Fibroblast of villous mesenchyme (primary cell): Measurements from ENCODE around the gene BMPER. TPM values are rescaled to one million over a fixed set of nuclear protein-coding genes. Genes with fewer than 3 reads are reported as not detected.

Experiments used
- DNase-seq: peaks from one replicate; pipeline ENCODE4 v3.0.0-alpha.2; 2010; ENCODE audit warnings: low read depth
- H3K4me3 ChIP-seq: 2 replicates; pipeline ENCODE4 v1.5.1; 2011; ENCODE audit warnings: low read depth, mild to moderate bottlenecking, low read length
- total RNA-seq: library from RNA; depleted of rRNA; stranded (reverse); fragments of >200 nt; gene quantifications from 2 replicates; pipeline ENCODE4 v1.2.3, GENCODE V29; 2012
- TF ChIP-seq, protein P1 (sequence below): IDR thresholded peaks from 2 replicates; pipeline ENCODE4 v1.5.1; 2012; ENCODE audit warnings: low read depth, mild to moderate bottlenecking, low read length; ENCODE audit not compliant: insufficient read depth

Gene BMPER
- total RNA-seq, 1 donor, result 7.8 TPM

DNA sequence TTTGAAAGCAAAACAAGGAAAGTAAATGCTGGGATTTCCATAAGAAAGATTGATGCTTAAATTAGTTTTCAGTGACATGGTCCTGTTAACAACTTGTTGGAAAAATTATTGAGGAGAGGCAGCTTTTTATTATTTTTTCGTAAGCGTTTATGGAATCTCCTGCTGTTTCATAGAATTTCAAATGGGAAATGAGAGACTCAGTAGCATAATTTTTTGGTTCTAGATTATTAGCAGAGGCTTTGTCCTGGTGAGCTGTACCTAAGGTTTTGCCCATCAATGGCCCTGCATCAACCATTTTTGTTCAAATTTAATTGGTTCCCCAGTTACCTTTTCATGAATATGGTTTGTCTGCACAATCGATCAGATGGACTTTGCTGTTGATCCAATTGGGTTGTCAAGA is 205.7 kb downstream of the BMPER start:
- TF ChIP-seq, protein P1, sequence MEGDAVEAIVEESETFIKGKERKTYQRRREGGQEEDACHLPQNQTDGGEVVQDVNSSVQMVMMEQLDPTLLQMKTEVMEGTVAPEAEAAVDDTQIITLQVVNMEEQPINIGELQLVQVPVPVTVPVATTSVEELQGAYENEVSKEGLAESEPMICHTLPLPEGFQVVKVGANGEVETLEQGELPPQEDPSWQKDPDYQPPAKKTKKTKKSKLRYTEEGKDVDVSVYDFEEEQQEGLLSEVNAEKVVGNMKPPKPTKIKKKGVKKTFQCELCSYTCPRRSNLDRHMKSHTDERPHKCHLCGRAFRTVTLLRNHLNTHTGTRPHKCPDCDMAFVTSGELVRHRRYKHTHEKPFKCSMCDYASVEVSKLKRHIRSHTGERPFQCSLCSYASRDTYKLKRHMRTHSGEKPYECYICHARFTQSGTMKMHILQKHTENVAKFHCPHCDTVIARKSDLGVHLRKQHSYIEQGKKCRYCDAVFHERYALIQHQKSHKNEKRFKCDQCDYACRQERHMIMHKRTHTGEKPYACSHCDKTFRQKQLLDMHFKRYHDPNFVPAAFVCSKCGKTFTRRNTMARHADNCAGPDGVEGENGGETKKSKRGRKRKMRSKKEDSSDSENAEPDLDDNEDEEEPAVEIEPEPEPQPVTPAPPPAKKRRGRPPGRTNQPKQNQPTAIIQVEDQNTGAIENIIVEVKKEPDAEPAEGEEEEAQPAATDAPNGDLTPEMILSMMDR, result no peak
- DNase-seq, result no peak
- no peak overlapping the region for H3K4me3 ChIP-seq

DNA sequence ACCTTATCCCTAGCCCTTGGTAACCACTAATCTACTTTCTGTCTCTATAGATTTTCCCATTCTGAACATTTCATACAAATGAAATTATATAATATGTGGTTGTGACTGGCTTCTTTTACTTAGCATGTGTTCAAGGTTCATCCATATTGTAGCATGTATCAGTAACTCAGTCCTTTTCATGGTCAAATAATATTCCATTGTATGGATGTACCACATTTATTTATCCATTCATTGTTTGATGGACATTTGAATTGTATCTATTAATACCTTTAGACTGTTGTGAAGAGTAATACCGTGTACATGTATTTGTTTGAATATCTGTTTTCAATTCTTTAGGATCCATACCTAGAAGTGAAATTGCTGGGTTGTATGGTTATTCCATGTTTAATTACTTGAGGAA is 210.2 kb downstream of the BMPER start:
- DNase-seq, result no peak
- H3K4me3 ChIP-seq, result no peak overlapping the region
- TF ChIP-seq, protein P1, result no peak

DNA sequence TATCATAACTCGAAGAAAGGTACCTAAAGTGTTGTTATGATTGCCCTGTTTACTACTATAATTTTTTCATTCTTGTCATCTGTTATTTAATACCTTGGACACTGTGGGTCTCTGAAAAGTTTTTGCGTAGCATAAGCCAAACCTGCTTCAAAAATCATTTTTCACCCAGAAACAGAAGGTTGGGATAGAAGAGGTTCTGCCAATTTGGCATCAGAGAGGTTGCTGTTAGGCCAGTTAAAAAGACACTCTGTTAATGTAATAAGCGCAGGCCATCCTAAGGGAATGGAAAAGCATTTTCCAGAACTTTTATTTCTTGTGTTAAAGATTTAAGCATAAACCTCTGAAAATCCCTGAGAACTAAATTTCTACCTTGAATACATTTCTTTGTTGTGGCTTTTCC is 212.2 kb downstream of the BMPER start:
- DNase-seq, result no peak
- H3K4me3 ChIP-seq, result no peak overlapping the region
- TF ChIP-seq, protein P1, result no peak

DNA sequence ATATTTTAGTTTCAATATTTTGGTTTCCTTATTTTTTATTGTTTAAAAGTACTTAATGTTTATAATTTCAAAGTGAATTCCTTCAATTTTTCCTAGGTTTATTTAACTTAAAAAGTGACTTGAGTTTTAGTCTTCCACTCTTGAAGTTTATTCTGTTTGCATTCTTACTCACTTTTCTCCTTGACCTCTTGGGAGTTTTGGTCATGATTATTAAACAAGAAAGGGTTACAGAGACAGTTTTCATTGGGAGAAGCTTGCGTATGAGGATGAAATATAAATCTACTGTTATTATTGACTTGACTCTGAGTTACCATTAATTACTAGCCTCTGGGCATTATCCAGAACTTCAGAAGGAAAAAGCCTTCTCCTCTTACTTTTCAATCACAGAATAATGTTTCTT is 216.0 kb downstream of the BMPER start:
- TF ChIP-seq, protein P1, result no peak
- DNase-seq, result peak; percentile 76
- H3K4me3 ChIP-seq, result no peak overlapping the region

DNA sequence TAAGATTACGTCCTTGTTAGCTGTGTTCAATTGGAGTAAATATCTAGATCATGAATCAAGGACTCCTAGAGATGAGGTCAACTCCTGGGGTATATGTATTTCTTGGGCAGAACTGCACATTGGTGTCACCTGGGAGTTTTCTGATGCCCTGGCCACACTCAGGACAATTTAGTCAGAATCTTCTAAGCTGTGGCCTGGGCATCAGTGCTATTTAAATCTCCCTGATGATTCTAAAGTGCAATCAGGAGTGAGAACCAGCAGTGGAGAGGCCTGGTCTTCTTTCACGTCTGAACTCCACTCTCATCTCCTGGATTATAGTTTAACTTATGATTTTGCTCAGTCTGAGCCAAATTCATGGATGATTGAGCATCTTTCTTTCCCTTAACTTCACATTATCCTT is 218.0 kb downstream of the BMPER start:
- TF ChIP-seq, protein P1, result no peak
- H3K4me3 ChIP-seq, result no peak overlapping the region
- no peak for DNase-seq

DNA sequence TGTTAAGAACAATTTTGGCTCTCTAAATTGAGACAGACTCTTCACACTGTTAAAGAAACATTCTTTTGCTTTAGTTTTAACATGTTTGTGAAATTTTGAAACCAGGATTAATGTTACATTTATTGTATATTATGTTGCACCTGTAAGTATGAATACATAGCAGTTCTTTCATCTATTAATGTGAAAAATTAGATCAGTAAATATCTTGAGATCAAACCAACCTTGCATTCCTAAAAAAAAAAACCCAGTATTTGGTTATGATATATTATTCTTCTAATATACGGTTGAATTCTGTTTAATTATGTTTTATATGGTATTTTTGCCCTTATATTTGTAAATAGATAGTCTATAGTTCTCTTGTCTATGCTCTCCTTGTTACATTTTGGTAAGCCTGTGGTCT is 219.4 kb downstream of the BMPER start:
- TF ChIP-seq, protein P1, result no peak
- DNase-seq, result no peak
- no peak overlapping the region for H3K4me3 ChIP-seq

DNA sequence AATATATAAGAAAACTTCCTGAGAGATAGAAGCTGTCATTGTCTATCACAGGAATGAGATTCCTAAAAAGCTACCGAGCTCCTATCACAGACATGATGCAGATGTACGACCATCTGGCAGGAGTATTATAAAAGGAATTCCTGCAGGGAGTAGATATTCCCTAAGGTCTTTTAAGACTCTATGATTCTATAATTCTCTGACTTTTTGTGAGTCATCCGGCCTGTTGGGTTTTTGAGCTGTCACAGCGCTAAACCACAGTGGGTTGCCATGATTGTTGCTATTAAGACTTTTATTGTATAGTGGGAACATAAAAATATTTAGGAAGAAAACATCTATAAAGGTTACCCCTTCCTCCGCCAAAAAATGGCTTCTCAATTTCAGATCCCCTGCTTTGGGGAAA is 223.4 kb downstream of the BMPER start:
- peak; percentile 69 for DNase-seq

More for the DNA sequence above, 223.4 kb downstream of the BMPER start:
- TF ChIP-seq, protein P1, result no peak
- H3K4me3 ChIP-seq, result no peak overlapping the region
